ELF-1 (cell line): Measurements from ENCODE around the gene KCNJ9.
"Not testable (repeated sequence)": the region's sequence is repeated elsewhere in the genome, so short reads cannot be mapped to it uniquely, and the experiment has no call there.

Experiments
- DNase-seq: peaks from one replicate; pipeline ENCODE4 v3.0.0-alpha.2; 2016; ENCODE audit warnings: low read depth, low spot score

KCNJ9 gene

DNA sequence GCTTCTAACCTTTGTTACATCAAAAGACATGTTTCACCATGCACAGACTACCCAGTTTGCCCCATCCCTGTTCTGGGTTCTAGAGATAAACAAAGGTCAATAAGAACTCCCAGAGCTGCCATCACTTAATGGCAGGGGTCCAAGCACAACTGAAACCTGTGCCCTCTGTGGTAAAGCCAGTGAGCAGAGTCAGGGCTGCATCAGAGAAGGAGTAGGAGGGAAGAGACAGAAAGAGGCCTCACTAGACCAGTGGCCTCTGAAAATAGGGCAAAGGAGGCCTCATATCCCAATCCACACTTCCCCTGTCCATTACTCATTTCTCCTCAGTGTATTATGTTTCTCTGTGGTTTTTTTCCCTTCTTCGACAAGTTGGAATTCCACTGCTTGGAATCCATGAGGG is 44.4 kb downstream of the KCNJ9 start:
- DNase-seq = no peak

GRCh38 chr1:160126342-160126741 is 45.0 kb downstream of the KCNJ9 start:
- DNase-seq = not testable (repeated sequence)

GRCh38 chr1:160127381-160127780 is 46.0 kb downstream of the KCNJ9 start:
- no peak for DNase-seq

DNA sequence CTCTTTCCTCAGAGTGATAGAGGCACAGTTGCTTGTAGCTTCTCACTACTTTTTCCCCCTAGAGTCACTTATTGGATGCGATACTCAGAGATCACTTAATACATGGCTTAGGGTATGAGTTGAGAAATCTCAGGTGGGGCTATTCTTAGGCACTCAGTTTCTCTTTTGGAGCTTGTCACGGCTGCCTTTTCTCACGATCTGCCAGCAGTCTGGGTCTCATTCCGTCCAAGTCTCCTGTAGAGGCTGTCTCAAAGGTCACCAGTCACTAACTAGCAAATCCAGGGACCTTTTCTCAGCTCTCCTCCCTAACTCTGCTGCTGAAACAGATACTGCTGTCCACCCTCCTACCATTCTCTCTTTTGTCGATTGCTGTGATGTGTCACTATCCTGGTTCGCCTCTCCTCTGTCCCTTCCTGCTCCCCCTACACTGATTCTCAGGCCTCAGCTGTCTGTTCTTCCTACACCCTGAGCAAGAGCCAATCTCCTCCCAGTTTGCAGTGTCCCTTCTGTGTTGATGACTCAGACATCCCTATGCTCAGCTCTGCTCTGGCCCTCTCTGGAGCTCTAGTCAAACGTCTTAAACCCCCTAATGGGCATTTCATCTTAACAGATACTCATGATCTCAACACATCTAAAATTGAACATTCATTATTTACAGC is 46.7 kb downstream of the KCNJ9 start:
- DNase-seq = no peak

DNA sequence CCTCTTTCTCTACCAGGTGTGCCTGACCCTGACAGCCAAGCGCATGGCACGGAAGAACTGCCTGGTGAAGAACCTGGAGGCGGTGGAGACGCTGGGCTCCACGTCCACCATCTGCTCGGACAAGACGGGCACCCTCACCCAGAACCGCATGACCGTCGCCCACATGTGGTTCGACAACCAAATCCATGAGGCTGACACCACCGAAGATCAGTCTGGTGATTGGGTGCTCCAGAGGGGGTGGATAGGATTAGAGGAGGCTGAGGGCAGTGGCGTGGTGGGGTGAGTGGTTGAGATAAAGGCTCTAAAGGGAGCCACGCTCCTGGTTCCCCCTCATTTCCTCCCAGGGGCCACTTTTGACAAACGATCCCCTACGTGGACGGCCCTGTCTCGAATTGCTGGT is 47.3 kb downstream of the KCNJ9 start:
- DNase-seq = no peak

DNA sequence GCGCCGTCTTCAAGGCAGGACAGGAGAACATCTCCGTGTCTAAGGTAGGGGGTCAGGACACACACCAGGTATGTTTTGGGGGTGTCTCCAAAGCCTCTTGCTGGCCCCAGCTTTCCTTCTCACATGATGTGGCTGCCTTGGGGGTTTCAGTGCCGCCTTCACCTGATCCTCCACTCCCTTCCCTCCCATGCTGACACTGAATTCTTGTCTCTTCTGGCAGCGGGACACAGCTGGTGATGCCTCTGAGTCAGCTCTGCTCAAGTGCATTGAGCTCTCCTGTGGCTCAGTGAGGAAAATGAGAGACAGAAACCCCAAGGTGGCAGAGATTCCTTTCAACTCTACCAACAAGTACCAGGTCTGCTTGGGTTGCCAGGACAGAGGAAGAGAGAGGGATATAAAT is 47.7 kb downstream of the KCNJ9 start:
- no peak for DNase-seq

DNA sequence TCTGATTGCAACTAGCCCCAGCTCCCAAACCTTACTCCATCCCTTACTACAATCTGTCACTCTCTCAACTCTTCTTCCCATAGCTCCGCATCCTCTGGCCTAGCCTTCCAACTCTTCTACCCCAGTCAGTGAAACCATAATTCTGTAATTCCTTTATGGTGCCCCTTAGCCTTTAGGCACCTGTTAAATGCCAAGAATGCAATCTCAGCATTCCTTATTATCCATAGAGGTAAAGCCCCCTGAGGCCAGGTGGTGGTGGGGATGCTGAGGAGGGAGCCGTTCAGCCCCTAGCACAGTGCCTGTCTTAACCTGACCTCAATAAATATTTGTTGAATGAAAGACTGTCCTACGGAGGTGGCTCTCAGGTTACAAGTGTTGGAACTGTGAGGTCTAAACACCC is 48.2 kb downstream of the KCNJ9 start:
- DNase-seq = no peak

GRCh38 chr1:160129966-160130365 is 48.6 kb downstream of the KCNJ9 start:
- DNase-seq = no peak

GRCh38 chr1:160130486-160130885 is 49.1 kb downstream of the KCNJ9 start:
- DNase-seq = no peak

GRCh38 chr1:160130939-160131338 is 49.6 kb downstream of the KCNJ9 start:
- no peak for DNase-seq

DNA sequence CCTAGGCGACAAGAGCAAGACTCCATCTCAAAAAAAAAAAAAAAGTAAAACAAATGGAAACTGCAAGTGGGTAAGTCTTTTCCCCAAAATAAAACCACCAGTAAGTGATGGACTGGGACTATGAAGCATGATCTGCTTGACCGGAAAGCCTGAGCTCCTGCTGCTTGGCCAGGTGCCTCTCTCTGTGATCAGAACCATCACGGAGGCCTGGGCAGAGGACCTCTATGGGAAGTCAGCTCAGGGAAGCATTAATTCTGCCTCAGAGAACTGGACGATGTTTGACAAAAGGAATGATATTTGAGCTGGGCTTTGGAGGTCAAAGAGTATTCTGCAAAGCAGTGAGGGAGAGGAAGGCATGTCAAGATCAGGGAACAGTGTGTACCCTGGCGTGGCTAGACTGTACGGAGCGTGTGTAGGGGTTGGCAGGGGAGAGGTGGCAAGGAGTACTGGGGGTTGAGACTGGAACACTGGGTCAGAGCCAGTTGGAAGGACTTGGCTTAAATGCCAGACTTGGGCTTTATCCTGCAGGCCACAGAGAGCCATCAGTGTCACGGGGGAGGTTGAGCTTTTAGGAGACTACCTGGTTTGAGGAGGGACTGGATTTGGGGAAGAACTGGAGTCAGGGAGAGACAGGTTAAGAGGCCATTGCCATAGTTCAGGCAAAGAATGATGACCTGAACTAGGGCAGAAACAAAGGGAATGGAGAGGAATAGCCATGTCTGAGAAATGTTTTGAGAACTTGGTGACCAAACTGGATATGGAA is 50.6 kb downstream of the KCNJ9 start:
- no peak for DNase-seq

- no peak for DNase-seq
Observed at GRCh38 chr1:160133990-160134770, 52.8 kb downstream of the KCNJ9 start.

GRCh38 chr1:160134791-160135572 is 53.6 kb downstream of the KCNJ9 start:
- DNase-seq = no peak

GRCh38 chr1:160136121-160136925 is 55.0 kb downstream of the KCNJ9 start:
- no peak for DNase-seq

DNA sequence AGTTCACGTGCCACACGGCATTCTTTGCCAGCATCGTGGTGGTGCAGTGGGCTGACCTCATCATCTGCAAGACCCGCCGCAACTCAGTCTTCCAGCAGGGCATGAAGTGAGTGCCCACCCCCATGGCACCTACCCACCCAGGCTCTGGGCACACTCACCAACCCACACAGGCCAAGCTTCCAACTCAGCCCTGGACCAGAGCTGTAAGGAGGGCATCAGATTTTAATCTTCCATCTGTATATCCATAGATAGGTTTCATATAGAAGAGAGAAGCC is 55.5 kb downstream of the KCNJ9 start:
- no peak for DNase-seq

DNA sequence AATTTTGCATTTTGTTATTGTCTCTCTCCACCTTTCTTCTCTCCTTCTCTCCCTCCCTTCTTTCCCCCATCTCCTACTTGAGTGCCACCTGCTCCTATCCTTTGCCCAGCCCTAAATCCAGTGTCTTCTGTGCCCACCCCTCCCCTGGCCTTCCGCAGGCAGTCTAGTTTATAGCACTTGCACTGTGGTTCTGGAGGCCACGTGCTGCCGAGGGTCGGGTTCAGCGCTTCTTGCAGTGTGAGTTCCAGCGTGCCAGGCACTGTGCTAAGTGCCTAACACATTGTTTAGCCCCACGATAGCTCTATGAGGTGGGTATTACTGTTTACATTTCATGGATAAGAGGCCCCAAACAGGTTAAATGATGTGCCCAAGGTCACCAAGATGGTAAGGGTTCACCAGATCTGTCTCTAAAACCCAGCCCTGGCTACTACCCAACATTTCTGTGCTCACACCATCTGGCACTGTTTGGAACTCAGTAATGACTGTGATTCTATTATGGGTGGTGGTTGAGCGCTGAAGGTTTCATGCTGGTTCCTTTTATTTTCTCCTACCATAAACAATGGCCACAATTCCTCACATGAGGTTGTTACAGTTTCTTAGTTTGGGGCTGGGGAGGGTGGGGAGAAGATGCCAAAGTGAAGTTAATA is 56.0 kb downstream of the KCNJ9 start:
- DNase-seq = no peak

- no peak for DNase-seq
Observed at GRCh38 chr1:160139840-160140239, 58.5 kb downstream of the KCNJ9 start.
